HEK293 (cell line): ENCODE results near the gene ANKRD44.

ENCODE experiments used
- CTCF ChIA-PET: fragments of 350-600 bp; formaldehyde crosslinking; extraction: SDS; loops from one replicate; lab custom pipeline; 2021; ENCODE audit warnings: antibody characterized with exemption; lab: Yijun Ruan, JAX
- POLR2A ChIA-PET: fragments of 300-600 bp; formaldehyde crosslinking; extraction: SDS; loops from one replicate; lab custom pipeline; 2020; ENCODE audit warnings: antibody characterized with exemption, inconsistent platforms; lab: Yijun Ruan, JAX
- H3K27ac ChIP-seq: fragments of 200-500 bp; sonication (Bioruptor generic); 2 replicates; pipeline ENCODE4 v1.5.1; 2014; ENCODE audit warnings: low read depth, low read length, control low read depth, inconsistent platforms; ENCODE audit errors: extremely low read depth
- H3K36me3 ChIP-seq, 2 experiments: fragments of 200-500 bp in 1 of 2; sonication (Bioruptor generic) in 1 of 2; 1 replicate in 1 of 2; 2 replicates in 1 of 2; pipeline ENCODE4 v1.5.1; 2014 to 2017; ENCODE audit warnings: inconsistent platforms in 2 of 2, low read length in 2 of 2; ENCODE audit not compliant: control insufficient read depth in 2 of 2, insufficient read depth in 1 of 2
- H3K4me1 ChIP-seq: fragments of 200-500 bp; sonication (Bioruptor generic); 2 replicates; pipeline ENCODE4 v1.5.1; 2014; ENCODE audit warnings: mild to moderate bottlenecking, low read length, inconsistent platforms; ENCODE audit not compliant: control insufficient read depth, insufficient read depth
- H3K4me3 ChIP-seq: 2 replicates; pipeline ENCODE4 v1.5.1; 2011; ENCODE audit warnings: low read depth, mild to moderate bottlenecking, control low read depth, low read length, moderate library complexity
- H3K9me3 ChIP-seq: fragments of 200-500 bp; sonication (Bioruptor generic); 2 replicates; pipeline ENCODE4 v1.5.1; 2014; ENCODE audit warnings: low read depth, low read length, inconsistent platforms; ENCODE audit not compliant: control insufficient read depth, insufficient read depth
- ZEB2 ChIP-seq: fragments of 450-650 bp; formaldehyde crosslinking; IDR thresholded peaks from 2 replicates; pipeline ENCODE4 v1.5.1; 2016; ENCODE audit warnings: missing biosample characterization, missing genetic modification characterization
- ZNF112 ChIP-seq: fragments of 450-650 bp; formaldehyde crosslinking; IDR thresholded peaks from 2 replicates; pipeline ENCODE4 v1.5.0; 2017; ENCODE audit warnings: missing biosample characterization, missing genetic modification characterization
- ZNF121 ChIP-seq: fragments of 450-650 bp; formaldehyde crosslinking; IDR thresholded peaks from 2 replicates; pipeline ENCODE4 v1.5.1; 2016; ENCODE audit warnings: missing biosample characterization, missing genetic modification characterization
- ZNF133 ChIP-seq: fragments of 450-650 bp; formaldehyde crosslinking; IDR thresholded peaks from 2 replicates; pipeline ENCODE4 v1.5.1; 2016; ENCODE audit warnings: missing biosample characterization, missing genetic modification characterization
- ZNF148 ChIP-seq: fragments of 450-650 bp; formaldehyde crosslinking; IDR thresholded peaks from 2 replicates; pipeline ENCODE4 v1.5.0; 2017; ENCODE audit warnings: missing biosample characterization, missing genetic modification characterization, borderline replicate concordance
- ZNF155 ChIP-seq: fragments of 450-650 bp; formaldehyde crosslinking; IDR thresholded peaks from 2 replicates; pipeline ENCODE4 v1.5.1; 2016; ENCODE audit warnings: missing biosample characterization, missing genetic modification characterization
- ZNF302 ChIP-seq: fragments of 450-650 bp; formaldehyde crosslinking; IDR thresholded peaks from 2 replicates; pipeline ENCODE4 v1.5.1; 2016; ENCODE audit warnings: missing biosample characterization, missing genetic modification characterization, low read depth
- ZNF426 ChIP-seq: fragments of 450-650 bp; formaldehyde crosslinking; IDR thresholded peaks from 2 replicates; pipeline ENCODE4 v1.5.1; 2017; ENCODE audit warnings: missing biosample characterization, missing genetic modification characterization, mild to moderate bottlenecking, inconsistent platforms, moderate library complexity
- ZNF48 ChIP-seq: fragments of 450-650 bp; formaldehyde crosslinking; IDR thresholded peaks from 2 replicates; pipeline ENCODE4 v1.5.1; 2016; ENCODE audit warnings: missing biosample characterization, missing genetic modification characterization
- ZNF521 ChIP-seq: fragments of 450-650 bp; formaldehyde crosslinking; IDR thresholded peaks from 2 replicates; pipeline ENCODE4 v1.5.1; 2017; ENCODE audit warnings: missing biosample characterization, mild to moderate bottlenecking, missing genetic modification characterization
- ZNF548 ChIP-seq: fragments of 450-650 bp; formaldehyde crosslinking; IDR thresholded peaks from 2 replicates; pipeline ENCODE4 v1.5.1; 2016; ENCODE audit warnings: missing biosample characterization, missing genetic modification characterization
- ZNF580 ChIP-seq: fragments of 450-650 bp; formaldehyde crosslinking; IDR thresholded peaks from 2 replicates; pipeline ENCODE4 v1.5.1; 2016; ENCODE audit warnings: missing biosample characterization, missing genetic modification characterization
- ZNF623 ChIP-seq: fragments of 450-650 bp; formaldehyde crosslinking; IDR thresholded peaks from 2 replicates; pipeline ENCODE4 v1.5.1; 2016; ENCODE audit warnings: missing biosample characterization, missing genetic modification characterization
- ZNF645 ChIP-seq: fragments of 450-650 bp; formaldehyde crosslinking; IDR thresholded peaks from 2 replicates; pipeline ENCODE4; 2016; ENCODE audit warnings: missing biosample characterization, missing genetic modification characterization
- ZNF792 ChIP-seq: fragments of 450-650 bp; formaldehyde crosslinking; IDR thresholded peaks from 2 replicates; pipeline ENCODE4 v1.5.1; 2016; ENCODE audit warnings: missing biosample characterization, missing genetic modification characterization
- ZNF830 ChIP-seq: fragments of 450-650 bp; IDR thresholded peaks from 2 replicates; pipeline ENCODE4 v1.5.0; 2018; ENCODE audit warnings: missing biosample characterization, missing genetic modification characterization, low read depth, mild to moderate bottlenecking, moderate library complexity
- ZSCAN4 ChIP-seq: fragments of 450-650 bp; formaldehyde crosslinking; IDR thresholded peaks from 2 replicates; pipeline ENCODE4 v1.5.1; 2017; ENCODE audit warnings: missing biosample characterization, missing genetic modification characterization
- ZSCAN5A ChIP-seq: fragments of 450-650 bp; formaldehyde crosslinking; IDR thresholded peaks from 2 replicates; pipeline ENCODE4 v1.5.1; 2016; ENCODE audit warnings: missing biosample characterization, missing genetic modification characterization
- TF ChIP-seq, protein P1 (sequence below): IDR thresholded peaks from 2 replicates; pipeline ENCODE4 v1.6.1; 2011; ENCODE audit warnings: mild to moderate bottlenecking, low read depth, low read length, borderline replicate concordance
- TF ChIP-seq, protein P2 (sequence below): fragments of 450-650 bp; formaldehyde crosslinking; IDR thresholded peaks from 2 replicates; pipeline ENCODE4 v1.5.1; 2016; ENCODE audit warnings: missing biosample characterization, missing genetic modification characterization, low read depth
- TF ChIP-seq, protein P3 (sequence below): fragments of 450-650 bp; formaldehyde crosslinking; IDR thresholded peaks from 2 replicates; pipeline ENCODE4 v1.5.1; 2016; ENCODE audit warnings: missing biosample characterization, missing genetic modification characterization
- TF ChIP-seq, protein P4 (sequence below): fragments of 450-650 bp; formaldehyde crosslinking; IDR thresholded peaks from 2 replicates; pipeline ENCODE4 v1.5.1; 2016; ENCODE audit warnings: missing biosample characterization, missing genetic modification characterization

ANKRD44 gene

GRCh38 chr2:197059477-197059876, 251.1 kb downstream of the ANKRD44 start:
- CTCF ChIA-PET = no interaction called here
- H3K27ac ChIP-seq = no peak overlapping the region
- no peak overlapping the region for H3K4me3 ChIP-seq
- no peaks in the 10 kb centered on the region for H3K36me3 ChIP-seq
- TF ChIP-seq, protein P1, sequence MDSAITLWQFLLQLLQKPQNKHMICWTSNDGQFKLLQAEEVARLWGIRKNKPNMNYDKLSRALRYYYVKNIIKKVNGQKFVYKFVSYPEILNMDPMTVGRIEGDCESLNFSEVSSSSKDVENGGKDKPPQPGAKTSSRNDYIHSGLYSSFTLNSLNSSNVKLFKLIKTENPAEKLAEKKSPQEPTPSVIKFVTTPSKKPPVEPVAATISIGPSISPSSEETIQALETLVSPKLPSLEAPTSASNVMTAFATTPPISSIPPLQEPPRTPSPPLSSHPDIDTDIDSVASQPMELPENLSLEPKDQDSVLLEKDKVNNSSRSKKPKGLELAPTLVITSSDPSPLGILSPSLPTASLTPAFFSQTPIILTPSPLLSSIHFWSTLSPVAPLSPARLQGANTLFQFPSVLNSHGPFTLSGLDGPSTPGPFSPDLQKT = no peak
- TF ChIP-seq ZSCAN5A (tag by site-specific recombination) (no peak), ZNF792 (tag by site-specific recombination) (no peak), ZNF830 (tag by site-specific recombination) (no peak), ZEB2 (tag by site-specific recombination) (no peak), ZNF623 (tag by site-specific recombination) (no peak), ZNF548 (tag by site-specific recombination) (no peak)
- TF ChIP-seq, protein P2, sequence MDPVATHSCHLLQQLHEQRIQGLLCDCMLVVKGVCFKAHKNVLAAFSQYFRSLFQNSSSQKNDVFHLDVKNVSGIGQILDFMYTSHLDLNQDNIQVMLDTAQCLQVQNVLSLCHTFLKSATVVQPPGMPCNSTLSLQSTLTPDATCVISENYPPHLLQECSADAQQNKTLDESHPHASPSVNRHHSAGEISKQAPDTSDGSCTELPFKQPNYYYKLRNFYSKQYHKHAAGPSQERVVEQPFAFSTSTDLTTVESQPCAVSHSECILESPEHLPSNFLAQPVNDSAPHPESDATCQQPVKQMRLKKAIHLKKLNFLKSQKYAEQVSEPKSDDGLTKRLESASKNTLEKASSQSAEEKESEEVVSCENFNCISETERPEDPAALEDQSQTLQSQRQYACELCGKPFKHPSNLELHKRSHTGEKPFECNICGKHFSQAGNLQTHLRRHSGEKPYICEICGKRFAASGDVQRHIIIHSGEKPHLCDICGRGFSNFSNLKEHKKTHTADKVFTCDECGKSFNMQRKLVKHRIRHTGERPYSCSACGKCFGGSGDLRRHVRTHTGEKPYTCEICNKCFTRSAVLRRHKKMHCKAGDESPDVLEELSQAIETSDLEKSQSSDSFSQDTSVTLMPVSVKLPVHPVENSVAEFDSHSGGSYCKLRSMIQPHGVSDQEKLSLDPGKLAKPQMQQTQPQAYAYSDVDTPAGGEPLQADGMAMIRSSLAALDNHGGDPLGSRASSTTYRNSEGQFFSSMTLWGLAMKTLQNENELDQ (tag by site-specific recombination) = no peak
- POLR2A ChIA-PET = no interaction called here
- H3K4me1 ChIP-seq = no peaks in the 10 kb centered on the region
- no peaks in the 10 kb centered on the region for H3K9me3 ChIP-seq

GRCh38 chr2:197058777-197059300, 251.7 kb downstream of the ANKRD44 start:
- no peaks in the 10 kb centered on the region for H3K9me3 ChIP-seq
- ChIA-PET POLR2A (no interaction called here), CTCF (no interaction called here)
- H3K27ac ChIP-seq = no peak overlapping the region
- H3K4me1 ChIP-seq = no peaks in the 10 kb centered on the region
- H3K36me3 ChIP-seq = no peaks in the 10 kb centered on the region
- no peak overlapping the region for H3K4me3 ChIP-seq
- TF ChIP-seq ZNF302 (no peak), ZNF112 (tag by site-specific recombination) (no peak), ZNF426 (tag by site-specific recombination) (no peak), ZSCAN4 (tag by site-specific recombination) (no peak), ZNF645 (no peak), ZNF133 (no peak), ZNF148 (tag by site-specific recombination) (no peak), ZNF580 (tag by site-specific recombination) (no peak), ZNF155 (tag by site-specific recombination) (no peak), ZNF121 (tag by site-specific recombination) (no peak), ZNF48 (tag by site-specific recombination) (no peak), ZNF521 (tag by site-specific recombination) (no peak)
- TF ChIP-seq, protein P3, sequence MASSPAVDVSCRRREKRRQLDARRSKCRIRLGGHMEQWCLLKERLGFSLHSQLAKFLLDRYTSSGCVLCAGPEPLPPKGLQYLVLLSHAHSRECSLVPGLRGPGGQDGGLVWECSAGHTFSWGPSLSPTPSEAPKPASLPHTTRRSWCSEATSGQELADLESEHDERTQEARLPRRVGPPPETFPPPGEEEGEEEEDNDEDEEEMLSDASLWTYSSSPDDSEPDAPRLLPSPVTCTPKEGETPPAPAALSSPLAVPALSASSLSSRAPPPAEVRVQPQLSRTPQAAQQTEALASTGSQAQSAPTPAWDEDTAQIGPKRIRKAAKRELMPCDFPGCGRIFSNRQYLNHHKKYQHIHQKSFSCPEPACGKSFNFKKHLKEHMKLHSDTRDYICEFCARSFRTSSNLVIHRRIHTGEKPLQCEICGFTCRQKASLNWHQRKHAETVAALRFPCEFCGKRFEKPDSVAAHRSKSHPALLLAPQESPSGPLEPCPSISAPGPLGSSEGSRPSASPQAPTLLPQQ = no peak
- TF ChIP-seq, protein P4, sequence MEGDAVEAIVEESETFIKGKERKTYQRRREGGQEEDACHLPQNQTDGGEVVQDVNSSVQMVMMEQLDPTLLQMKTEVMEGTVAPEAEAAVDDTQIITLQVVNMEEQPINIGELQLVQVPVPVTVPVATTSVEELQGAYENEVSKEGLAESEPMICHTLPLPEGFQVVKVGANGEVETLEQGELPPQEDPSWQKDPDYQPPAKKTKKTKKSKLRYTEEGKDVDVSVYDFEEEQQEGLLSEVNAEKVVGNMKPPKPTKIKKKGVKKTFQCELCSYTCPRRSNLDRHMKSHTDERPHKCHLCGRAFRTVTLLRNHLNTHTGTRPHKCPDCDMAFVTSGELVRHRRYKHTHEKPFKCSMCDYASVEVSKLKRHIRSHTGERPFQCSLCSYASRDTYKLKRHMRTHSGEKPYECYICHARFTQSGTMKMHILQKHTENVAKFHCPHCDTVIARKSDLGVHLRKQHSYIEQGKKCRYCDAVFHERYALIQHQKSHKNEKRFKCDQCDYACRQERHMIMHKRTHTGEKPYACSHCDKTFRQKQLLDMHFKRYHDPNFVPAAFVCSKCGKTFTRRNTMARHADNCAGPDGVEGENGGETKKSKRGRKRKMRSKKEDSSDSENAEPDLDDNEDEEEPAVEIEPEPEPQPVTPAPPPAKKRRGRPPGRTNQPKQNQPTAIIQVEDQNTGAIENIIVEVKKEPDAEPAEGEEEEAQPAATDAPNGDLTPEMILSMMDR (tag by site-specific recombination) = no peak
